ENCODE measurements around the gene VPS45. TPM values are rescaled to one million over a fixed set of nuclear protein-coding genes. Genes with fewer than 3 reads are reported as not detected.

The VPS45 gene
- total RNA-seq, 2 donors from 2014 or later, result 30.3 to 30.6 TPM

GRCh38 chr1:150146849-150147542 lies 79.4 kb downstream of the VPS45 start:
- H3K4me3 ChIP-seq, result no peak overlapping the region
- DNase-seq, result no peak
- no peak overlapping the region for H3K27ac ChIP-seq
- no peak overlapping the region for H3K9ac ChIP-seq (ENCODE audit: low read depth in 2 of 2, low read length in 2 of 2)
- H3K36me3 ChIP-seq, result no peaks in the 10 kb centered on the region
- intact Hi-C loops (cut with DNase I), result no loop called here
- H3K9me3 ChIP-seq, result no peaks in the 10 kb centered on the region
- no peak for TF ChIP-seq CTCF (IDR thresholded peaks at IDR 0.05)
- peaks cover 11% of the 10 kb centered on the region for H3K27me3 ChIP-seq
- peaks cover 5% of the 10 kb centered on the region for H3K4me1 ChIP-seq

- peaks cover 6% of the 10 kb centered on the region for H3K4me1 ChIP-seq
- H3K9me3 ChIP-seq, result no peaks in the 10 kb centered on the region
- no peaks in the 10 kb centered on the region for H3K36me3 ChIP-seq
- H3K9ac ChIP-seq (ENCODE audit: low read depth in 2 of 2, low read length in 2 of 2), result peak overlapping the region in 1 of 2 donors; percentile 73
- no peak for TF ChIP-seq CTCF (IDR thresholded peaks at IDR 0.05)
- peaks cover 11% of the 10 kb centered on the region for H3K27me3 ChIP-seq
- intact Hi-C loops (cut with DNase I), result no loop called here
- peak overlapping the region; percentile 56 for H3K4me3 ChIP-seq
- DNase-seq, result no peak
- peak overlapping the region; percentile 83 for H3K27ac ChIP-seq
Measured at GRCh38 chr1:150148837-150149270, 81.3 kb downstream of the VPS45 start.

GRCh38 chr1:150149271-150150132 lies 81.9 kb downstream of the VPS45 start, which contains the start of gene PLEKHO1:
Gene PLEKHO1, plus strand, starts transcription at chr1:150149916. Its CDS starts 342 bp downstream, at chr1:150150258.
- DNase-seq, result peak; percentile 73
- H3K4me3 ChIP-seq, result peak within 1 kb of the TSS; percentile 56
- no peak for TF ChIP-seq CTCF (IDR thresholded peaks at IDR 0.05)
- peak within 1 kb of the TSS; percentile 77 to 84 for H3K9ac ChIP-seq (ENCODE audit: low read depth in 2 of 2, low read length in 2 of 2)
- intact Hi-C loops (cut with DNase I), result no loop called here
- H3K36me3 ChIP-seq, result no peaks in the 10 kb centered on the region
- peaks cover 6% of the 10 kb centered on the region for H3K4me1 ChIP-seq
- peaks cover 11% of the 10 kb centered on the region for H3K27me3 ChIP-seq
- peak within 1 kb of the TSS; percentile 84 for H3K27ac ChIP-seq
- no peaks in the 10 kb centered on the region for H3K9me3 ChIP-seq

- DNase-seq, result no peak
- Histone ChIP-seq H3K36me3 (no peaks in the 10 kb centered on the region), H3K27ac (peak overlapping the region; percentile 84), H3K4me1 (peaks cover 6% of the 10 kb centered on the region), H3K9ac (ENCODE audit: low read depth in 2 of 2, low read length in 2 of 2) (peak overlapping the region; percentile 77 to 84), H3K4me3 (peak overlapping the region; percentile 56), H3K27me3 (peaks cover 11% of the 10 kb centered on the region), H3K9me3 (no peaks in the 10 kb centered on the region)
- no peak for TF ChIP-seq CTCF (IDR thresholded peaks at IDR 0.05)
- intact Hi-C loops (cut with DNase I), result no loop called here
Measured at GRCh38 chr1:150150133-150151021, 82.8 kb downstream of the VPS45 start.
